HL-60 (cell line): ENCODE results near the gene GADD45A.

Experiments
- POLR2AphosphoS5 ChIP-seq: IDR thresholded peaks from 2 replicates; pipeline ENCODE4 v1.6.1; 2012; ENCODE audit warnings: low read depth
- SPI1 ChIP-seq: IDR thresholded peaks from 2 replicates; pipeline ENCODE4 v1.6.1; 2012; ENCODE audit warnings: low read depth, mild to moderate bottlenecking, borderline replicate concordance
- TF ChIP-seq, protein P1 (sequence below): IDR thresholded peaks from one replicate; pipeline ENCODE4 v1.5.1; 2011; ENCODE audit warnings: low read length, control low read depth, inconsistent platforms; ENCODE audit not compliant: insufficient read depth

DNA sequence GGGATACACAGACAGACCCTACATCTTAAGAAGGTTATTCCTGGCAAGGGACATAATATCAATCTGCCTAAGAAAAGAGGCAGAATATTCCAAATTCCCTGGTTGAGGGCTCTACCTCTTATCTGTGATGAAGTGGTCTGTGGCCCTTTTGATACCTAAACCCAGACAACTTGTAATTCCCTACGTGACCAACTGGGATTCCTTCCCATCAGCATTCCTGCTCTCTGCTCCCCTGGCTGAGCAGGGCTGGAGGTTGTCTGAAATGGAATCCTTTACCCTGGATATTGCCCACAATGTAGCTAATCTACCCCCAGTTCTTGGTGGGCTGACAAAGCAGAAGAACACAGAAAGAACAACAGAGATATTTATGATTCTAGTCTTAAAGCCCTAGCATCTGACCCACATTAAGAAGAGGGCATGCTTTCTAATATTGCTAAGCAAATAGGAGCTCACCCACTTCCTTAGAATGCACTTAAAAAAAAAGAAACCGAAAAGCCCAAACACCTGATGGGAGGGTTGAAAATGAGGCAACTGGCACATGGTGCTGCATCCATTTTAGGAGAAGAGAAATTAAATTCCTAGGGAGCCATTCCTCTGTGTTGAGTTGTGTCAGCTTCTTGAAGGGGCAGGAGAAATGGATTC lies 36.8 kb downstream of the GADD45A start:
- TF ChIP-seq, protein P1, sequence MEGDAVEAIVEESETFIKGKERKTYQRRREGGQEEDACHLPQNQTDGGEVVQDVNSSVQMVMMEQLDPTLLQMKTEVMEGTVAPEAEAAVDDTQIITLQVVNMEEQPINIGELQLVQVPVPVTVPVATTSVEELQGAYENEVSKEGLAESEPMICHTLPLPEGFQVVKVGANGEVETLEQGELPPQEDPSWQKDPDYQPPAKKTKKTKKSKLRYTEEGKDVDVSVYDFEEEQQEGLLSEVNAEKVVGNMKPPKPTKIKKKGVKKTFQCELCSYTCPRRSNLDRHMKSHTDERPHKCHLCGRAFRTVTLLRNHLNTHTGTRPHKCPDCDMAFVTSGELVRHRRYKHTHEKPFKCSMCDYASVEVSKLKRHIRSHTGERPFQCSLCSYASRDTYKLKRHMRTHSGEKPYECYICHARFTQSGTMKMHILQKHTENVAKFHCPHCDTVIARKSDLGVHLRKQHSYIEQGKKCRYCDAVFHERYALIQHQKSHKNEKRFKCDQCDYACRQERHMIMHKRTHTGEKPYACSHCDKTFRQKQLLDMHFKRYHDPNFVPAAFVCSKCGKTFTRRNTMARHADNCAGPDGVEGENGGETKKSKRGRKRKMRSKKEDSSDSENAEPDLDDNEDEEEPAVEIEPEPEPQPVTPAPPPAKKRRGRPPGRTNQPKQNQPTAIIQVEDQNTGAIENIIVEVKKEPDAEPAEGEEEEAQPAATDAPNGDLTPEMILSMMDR: no peak
- TF ChIP-seq POLR2AphosphoS5 (no peak), SPI1 (no peak)
